MM.1S (cell line): ENCODE results near the gene NEU1.
"Not testable (repeated sequence)": the region's sequence is repeated elsewhere in the genome, so short reads cannot be mapped to it uniquely, and the experiment has no call there.

Source experiments
- EZH2 ChIP-seq: fragments of 300-600 bp; sonication (generic); optimal IDR thresholded peaks from 2 replicates; pipeline ENCODE3; 2017; ENCODE audit warnings: low read depth, mild to moderate bottlenecking, antibody characterized with exemption, low read length, mixed read lengths
- EZH2phosphoT487 ChIP-seq: fragments of 300-600 bp; sonication (generic); IDR thresholded peaks from 2 replicates; pipeline ENCODE4 v1.6.1; 2018; ENCODE audit warnings: antibody characterized with exemption, low read length
- TF ChIP-seq, protein P1 (sequence below): fragments of 300-600 bp; sonication (generic); IDR thresholded peaks from 2 replicates; pipeline ENCODE4 v1.5.1; 2016; ENCODE audit warnings: antibody characterized with exemption, low read length, mixed read lengths

DNA sequence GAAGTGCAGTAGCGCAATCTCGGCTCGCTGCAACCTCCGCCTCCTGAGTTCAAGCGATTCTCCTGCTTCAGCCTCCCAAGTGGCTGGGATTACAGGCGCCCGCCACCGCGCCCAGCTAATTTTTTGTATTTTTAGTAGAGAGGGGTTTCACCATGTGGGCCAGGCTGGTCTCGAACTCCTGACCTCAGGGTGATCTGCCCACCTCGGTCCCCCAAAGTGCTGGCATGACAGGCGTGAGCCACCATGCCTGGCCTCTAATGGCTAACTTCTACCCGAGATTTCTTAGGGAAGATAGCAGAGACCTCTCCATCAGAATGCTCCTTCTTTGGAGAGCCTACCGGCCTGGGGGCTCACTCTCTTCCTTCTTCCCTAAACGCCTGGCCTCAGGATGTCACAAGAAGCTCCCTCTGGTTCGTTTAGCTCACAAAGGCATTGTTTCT is 1.5 kb upstream of the NEU1 start:
- TF ChIP-seq, protein P1, sequence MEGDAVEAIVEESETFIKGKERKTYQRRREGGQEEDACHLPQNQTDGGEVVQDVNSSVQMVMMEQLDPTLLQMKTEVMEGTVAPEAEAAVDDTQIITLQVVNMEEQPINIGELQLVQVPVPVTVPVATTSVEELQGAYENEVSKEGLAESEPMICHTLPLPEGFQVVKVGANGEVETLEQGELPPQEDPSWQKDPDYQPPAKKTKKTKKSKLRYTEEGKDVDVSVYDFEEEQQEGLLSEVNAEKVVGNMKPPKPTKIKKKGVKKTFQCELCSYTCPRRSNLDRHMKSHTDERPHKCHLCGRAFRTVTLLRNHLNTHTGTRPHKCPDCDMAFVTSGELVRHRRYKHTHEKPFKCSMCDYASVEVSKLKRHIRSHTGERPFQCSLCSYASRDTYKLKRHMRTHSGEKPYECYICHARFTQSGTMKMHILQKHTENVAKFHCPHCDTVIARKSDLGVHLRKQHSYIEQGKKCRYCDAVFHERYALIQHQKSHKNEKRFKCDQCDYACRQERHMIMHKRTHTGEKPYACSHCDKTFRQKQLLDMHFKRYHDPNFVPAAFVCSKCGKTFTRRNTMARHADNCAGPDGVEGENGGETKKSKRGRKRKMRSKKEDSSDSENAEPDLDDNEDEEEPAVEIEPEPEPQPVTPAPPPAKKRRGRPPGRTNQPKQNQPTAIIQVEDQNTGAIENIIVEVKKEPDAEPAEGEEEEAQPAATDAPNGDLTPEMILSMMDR, result not testable (repeated sequence)
- TF ChIP-seq EZH2, EZH2phosphoT487: not testable (repeated sequence)
